GM21825 (cell line): ENCODE measurements around the gene FYTTD1.

ENCODE experiments used
- ATAC-seq: cut with Tn5 transposase; IDR thresholded peaks from one replicate; pipeline ENCODE4 v1.9.1; 2021; ENCODE audit warnings: mild to moderate bottlenecking, moderate library complexity; ENCODE audit not compliant: unreplicated experiment

FYTTD1 gene

DNA sequence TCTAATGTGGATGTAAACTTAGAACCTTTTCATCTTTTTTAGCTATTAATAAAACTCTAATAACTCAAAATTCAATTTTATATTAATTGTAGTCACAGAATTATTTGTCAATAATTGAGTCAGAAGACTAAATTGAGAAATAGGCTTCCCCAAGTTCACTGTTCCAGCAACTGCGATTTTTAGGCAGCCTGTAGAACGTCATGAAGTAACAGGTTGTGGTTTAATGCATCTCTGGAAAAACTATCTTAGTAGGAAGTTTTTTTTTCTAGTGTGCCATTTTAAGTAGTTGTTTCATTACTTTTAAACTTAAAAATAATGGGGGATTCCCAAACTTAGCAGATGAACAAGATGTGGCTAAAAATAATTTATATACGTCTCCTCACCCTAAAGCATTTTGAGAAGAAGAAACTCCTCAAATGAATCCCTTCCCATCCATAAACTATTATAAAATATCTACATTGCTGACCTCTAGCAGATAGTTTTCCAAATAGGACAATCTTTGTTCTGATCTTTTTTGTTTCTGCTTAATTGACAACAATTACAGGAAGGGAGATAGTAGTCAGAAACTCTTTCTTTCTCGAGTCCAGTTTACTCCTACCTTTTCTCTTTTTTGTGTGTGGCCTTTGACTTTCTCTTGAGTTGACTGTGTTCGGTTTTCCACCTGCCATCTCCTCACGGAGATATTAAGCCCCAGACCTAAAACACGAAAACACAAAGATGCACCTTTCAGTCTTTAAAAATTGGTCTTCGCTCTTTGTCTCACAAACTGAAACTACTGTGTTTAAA lies 84.4 kb downstream of the FYTTD1 start:
- no peak for ATAC-seq

DNA sequence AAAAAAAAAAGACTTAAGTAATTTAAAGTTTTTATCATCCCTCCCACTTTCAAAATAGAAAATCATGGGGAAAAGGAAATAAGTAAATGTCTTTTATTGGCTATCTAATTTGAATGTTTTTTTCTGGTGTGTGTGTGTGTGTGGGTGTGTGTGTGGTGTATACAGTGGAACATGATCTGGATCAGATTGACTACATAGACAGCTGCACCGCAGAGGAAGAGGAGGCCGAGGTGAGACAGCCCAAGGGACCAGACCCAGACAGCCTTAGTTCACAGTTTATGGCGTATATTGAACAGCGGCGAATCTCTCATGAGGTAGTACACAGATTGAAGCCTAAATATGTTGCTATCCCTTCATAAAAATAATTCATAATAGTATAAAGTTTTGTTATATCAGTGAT lies 85.8 kb downstream of the FYTTD1 start:
- ATAC-seq = no peak

DNA sequence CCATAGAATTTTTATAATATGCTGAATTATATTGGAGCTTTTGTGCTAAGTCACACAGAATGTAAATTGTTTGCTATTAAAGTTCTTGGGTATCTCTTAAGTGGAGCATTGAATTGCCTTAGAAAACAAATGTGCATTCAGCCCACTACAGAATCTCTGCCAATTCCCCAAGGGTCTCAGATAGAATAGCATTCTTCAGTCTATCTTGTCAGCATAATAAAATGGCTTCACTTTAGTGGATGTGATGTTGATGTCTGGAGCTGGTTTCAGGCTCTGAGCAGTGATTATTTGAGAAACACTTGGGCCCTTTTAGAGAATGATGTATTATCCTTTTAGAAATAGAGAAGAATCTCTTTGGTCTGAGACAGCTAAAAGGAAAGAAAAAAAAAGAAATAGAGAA lies 86.6 kb downstream of the FYTTD1 start:
- ATAC-seq = no peak
